Breast epithelium (tissue), 4 donors: ENCODE data around the gene GARIN5A. TPM values are rescaled to one million over a fixed set of nuclear protein-coding genes. Genes with fewer than 3 reads are reported as not detected.

Experiments used
- DNase-seq, 2 donors: peaks; one replicate each; pipeline ENCODE4 v3.0.0-alpha.2; 2019; ENCODE audit warnings: low spot score in 2 of 2
- H3K27ac ChIP-seq, 2 donors: fragments of 200-600 bp; sonication (generic) in 1 of 2; one replicate each; pipeline ENCODE4 v1.5.1; 2016 to 2019; ENCODE audit warnings: mild to moderate bottlenecking in 1 of 2
- H3K27me3 ChIP-seq, 2 donors: fragments of 200-600 bp; sonication (generic) in 1 of 2; one replicate each; pipeline versions ENCODE4 v1.5.1 to v1.6.0; 2017 to 2019; ENCODE audit warnings: control low read depth in 1 of 2, mild to moderate bottlenecking in 1 of 2
- H3K36me3 ChIP-seq: fragments of 200-600 bp; one replicate; pipeline ENCODE4 v1.5.1; 2019
- H3K4me1 ChIP-seq, 2 donors: fragments of 200-600 bp; sonication (generic); one replicate each; pipeline ENCODE4 v1.5.1; 2016 to 2019; ENCODE audit warnings: control low read depth in 1 of 2
- H3K4me3 ChIP-seq, 3 donors: fragments of 200-600 bp; sonication (generic); 1 replicate in 2 of 3; 2 replicates in 1 of 3; pipeline ENCODE4 v1.5.1; 2016 to 2019; ENCODE audit warnings: mild to moderate bottlenecking in 3 of 3, moderate library complexity in 2 of 3
- H3K9me3 ChIP-seq, 2 donors: fragments of 200-600 bp; sonication (generic) in 1 of 2; one replicate each; pipeline ENCODE4 v1.5.1; 2016 to 2019; ENCODE audit warnings: control low read depth in 1 of 2
- CTCF ChIP-seq, 3 donors: fragments of 450-650 bp; IDR thresholded peaks; one replicate each; pipeline ENCODE4 v1.5.1; 2016 to 2017; ENCODE audit warnings: antibody characterized with exemption in 3 of 3, mild to moderate bottlenecking in 3 of 3, moderate library complexity in 3 of 3
- POLR2A ChIP-seq: fragments of 450-650 bp; IDR thresholded peaks from one replicate; pipeline ENCODE4 v1.6.1; 2016; ENCODE audit warnings: antibody characterized with exemption, mild to moderate bottlenecking, moderate library complexity
- POLR2AphosphoS5 ChIP-seq, 3 donors: sonication (generic); formaldehyde crosslinking; IDR thresholded peaks; one replicate each; pipeline ENCODE4 v1.6.1; 2017; ENCODE audit warnings: antibody characterized with exemption in 3 of 3
- intact Hi-C: fragments of 100-400 bp; cut with DNase I; formaldehyde crosslinking; loops from one replicate; pipeline ENCODE4 v1.15.1; 2023; ENCODE audit warnings: low total_unique reads
- total RNA-seq, 3 donors: library from RNA; depleted of rRNA; stranded (reverse); fragments of >200 nt; gene quantifications; one replicate each; pipeline ENCODE4 v1.1.0, GENCODE V29; 2016

Gene GARIN5A
- total RNA-seq, 3 donors from 2014 or later = 0.98 to 1.3 (median 1.1) TPM

- no peak for TF ChIP-seq CTCF (IDR thresholded peaks at IDR 0.05)
- TF ChIP-seq POLR2A = no peak
- TF ChIP-seq POLR2AphosphoS5 (IDR thresholded peaks at IDR 0.05) = no peak
- peaks cover 7% of the 10 kb centered on the region in 2 donors for H3K4me1 ChIP-seq
- DNase-seq = no peak
- H3K36me3 ChIP-seq = no peaks in the 10 kb centered on the region
- no peak overlapping the region for H3K4me3 ChIP-seq
- H3K9me3 ChIP-seq = no peaks in the 10 kb centered on the region
- intact Hi-C loops = no loop called here
- H3K27me3 ChIP-seq = no peaks in the 10 kb centered on the region
- H3K27ac ChIP-seq = no peak overlapping the region
Observed at GRCh38 chr19:50506700-50507099, 30.1 kb upstream of the GARIN5A start.

DNA sequence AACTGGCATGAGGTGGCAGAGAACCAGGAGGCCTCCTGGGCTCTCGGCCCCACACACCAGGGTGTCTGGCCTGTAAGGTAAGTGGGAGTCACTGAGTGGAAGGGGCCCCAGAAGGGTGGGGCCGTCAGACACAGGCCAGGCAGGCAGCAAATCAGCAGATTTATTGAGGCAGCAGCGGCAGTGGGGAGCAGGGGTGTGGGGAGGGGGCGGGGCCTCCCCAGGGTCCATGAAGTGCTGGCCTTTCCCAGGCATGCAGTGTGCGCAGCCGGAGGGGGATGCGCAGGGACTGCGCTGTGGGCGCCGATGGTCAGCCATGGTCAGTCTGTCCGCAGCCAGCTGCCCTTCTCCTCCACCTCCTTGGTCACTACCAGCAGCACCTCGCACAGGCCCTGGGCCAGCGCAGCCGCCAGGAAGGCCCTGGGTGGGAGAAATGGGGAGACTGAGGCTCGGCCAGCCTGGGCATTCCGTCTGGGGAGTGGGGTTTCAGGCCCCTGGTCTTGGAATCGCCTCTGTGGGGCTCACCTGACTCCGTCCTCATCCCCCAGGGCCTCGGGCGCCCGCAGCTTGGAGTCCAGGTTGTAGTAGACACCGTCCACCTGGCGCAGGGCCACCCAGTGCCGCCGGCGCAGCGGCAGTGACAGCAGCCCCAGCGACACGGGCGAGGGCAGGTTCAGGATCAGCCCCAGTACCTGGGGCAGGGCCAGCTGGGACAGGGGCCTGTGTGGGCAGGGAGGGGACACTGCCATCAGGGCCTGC lies 29.4 kb upstream of the GARIN5A start:
- Histone ChIP-seq H3K4me3 (no peak overlapping the region), H3K27me3 (no peaks in the 10 kb centered on the region), H3K4me1 (peaks cover 7% of the 10 kb centered on the region in 2 donors), H3K36me3 (no peaks in the 10 kb centered on the region), H3K9me3 (no peaks in the 10 kb centered on the region), H3K27ac (no peak overlapping the region)
- intact Hi-C loops = no loop called here
- no peak for DNase-seq
- TF ChIP-seq CTCF (IDR thresholded peaks at IDR 0.05) (no peak), POLR2AphosphoS5 (IDR thresholded peaks at IDR 0.05) (no peak), POLR2A (no peak)

- H3K4me1 ChIP-seq = no peaks in the 10 kb centered on the region
- TF ChIP-seq POLR2A = no peak
- no peak for TF ChIP-seq CTCF (IDR thresholded peaks at IDR 0.05)
- no peak for TF ChIP-seq POLR2AphosphoS5 (IDR thresholded peaks at IDR 0.05)
- no peaks in the 10 kb centered on the region for H3K27me3 ChIP-seq
- H3K4me3 ChIP-seq = no peak overlapping the region
- no peak overlapping the region for H3K27ac ChIP-seq
- intact Hi-C loops = no loop called here
- no peaks in the 10 kb centered on the region for H3K36me3 ChIP-seq
- no peak for DNase-seq
- no peaks in the 10 kb centered on the region for H3K9me3 ChIP-seq
Observed at GRCh38 chr19:50501568-50502475, 25.2 kb upstream of the GARIN5A start.

DNA sequence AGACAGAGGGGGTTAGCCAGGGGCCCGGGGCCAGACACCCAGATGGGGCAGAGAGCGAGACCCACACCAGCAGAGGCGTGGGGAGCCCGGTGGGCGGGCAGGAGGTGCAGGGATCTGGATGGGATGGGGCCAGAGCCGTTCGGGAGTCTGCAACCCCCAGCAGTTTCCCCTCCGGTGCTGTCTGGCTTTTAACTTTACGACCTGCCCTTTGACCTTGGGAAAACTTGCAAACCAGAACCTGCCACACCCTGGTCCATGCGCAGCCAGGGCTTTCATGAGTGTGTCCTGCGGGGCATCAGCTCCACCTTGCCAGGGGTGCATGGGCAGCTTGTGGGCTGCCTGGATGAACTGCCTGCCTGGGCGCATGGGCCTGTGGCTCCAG lies 24.5 kb upstream of the GARIN5A start:
- H3K36me3 ChIP-seq = no peaks in the 10 kb centered on the region
- intact Hi-C loops = no loop called here
- no peak overlapping the region for H3K4me3 ChIP-seq
- no peaks in the 10 kb centered on the region for H3K27me3 ChIP-seq
- no peak for DNase-seq
- no peaks in the 10 kb centered on the region for H3K9me3 ChIP-seq
- H3K27ac ChIP-seq = no peak overlapping the region
- H3K4me1 ChIP-seq = no peaks in the 10 kb centered on the region
- TF ChIP-seq CTCF (IDR thresholded peaks at IDR 0.05) = no peak
- no peak for TF ChIP-seq POLR2A
- TF ChIP-seq POLR2AphosphoS5 (IDR thresholded peaks at IDR 0.05) = no peak

DNA sequence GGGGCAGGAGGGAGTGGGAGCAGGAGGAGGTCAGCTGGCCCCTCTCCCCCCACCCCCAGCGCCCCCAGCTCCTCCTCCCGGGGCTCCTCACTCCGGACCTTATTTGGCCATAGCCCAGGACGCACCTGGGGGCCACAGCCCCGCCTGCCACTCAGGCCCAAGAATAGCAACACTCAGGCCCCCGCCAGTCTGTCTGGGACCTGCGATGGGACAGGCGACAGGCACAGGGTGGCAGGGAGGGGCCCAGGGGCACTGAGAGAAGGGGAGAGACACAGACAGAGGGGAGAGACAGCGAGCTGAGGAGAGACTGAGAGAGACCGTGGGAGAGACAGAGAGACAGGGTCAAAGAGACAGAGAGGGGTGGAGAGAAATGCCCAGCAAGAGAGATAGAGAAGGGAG lies 24.1 kb upstream of the GARIN5A start:
- Histone ChIP-seq H3K36me3 (no peaks in the 10 kb centered on the region), H3K9me3 (no peaks in the 10 kb centered on the region), H3K4me3 (no peak overlapping the region), H3K4me1 (no peaks in the 10 kb centered on the region), H3K27me3 (no peaks in the 10 kb centered on the region), H3K27ac (no peak overlapping the region)
- DNase-seq = no peak
- TF ChIP-seq POLR2AphosphoS5 (IDR thresholded peaks at IDR 0.05) (no peak), CTCF (IDR thresholded peaks at IDR 0.05) (no peak)
- intact Hi-C loops = no loop called here
